DMS53 treated with DMSO at 0.1 percent for 48 hours (cell line): ENCODE measurements around the gene ANKRD34C.
"Not testable (repeated sequence)": the region's sequence is repeated elsewhere in the genome, so short reads cannot be mapped to it uniquely, and the experiment has no call there.

Experiments
- DNase-seq: peaks from one replicate; lab custom pipeline; 2025; ENCODE audit not compliant: unreplicated experiment; lab: John Stamatoyannopoulos, UW

ANKRD34C gene

GRCh38 chr15:79310985-79311900 is 28.7 kb downstream of the ANKRD34C start, which contains the start of gene TMED3:
Gene TMED3, plus strand, starts transcription at chr15:79311112. Its CDS starts 138 bp downstream, at chr15:79311250.
- peak; percentile 53 for DNase-seq

- no peak for DNase-seq
Measured at GRCh38 chr15:79311901-79312553, 29.5 kb downstream of the ANKRD34C start.

- no peak for DNase-seq
Measured at GRCh38 chr15:79314186-79314585, 31.7 kb downstream of the ANKRD34C start.

- no peak for DNase-seq
Measured at GRCh38 chr15:79314811-79315210, 32.3 kb downstream of the ANKRD34C start.

DNA sequence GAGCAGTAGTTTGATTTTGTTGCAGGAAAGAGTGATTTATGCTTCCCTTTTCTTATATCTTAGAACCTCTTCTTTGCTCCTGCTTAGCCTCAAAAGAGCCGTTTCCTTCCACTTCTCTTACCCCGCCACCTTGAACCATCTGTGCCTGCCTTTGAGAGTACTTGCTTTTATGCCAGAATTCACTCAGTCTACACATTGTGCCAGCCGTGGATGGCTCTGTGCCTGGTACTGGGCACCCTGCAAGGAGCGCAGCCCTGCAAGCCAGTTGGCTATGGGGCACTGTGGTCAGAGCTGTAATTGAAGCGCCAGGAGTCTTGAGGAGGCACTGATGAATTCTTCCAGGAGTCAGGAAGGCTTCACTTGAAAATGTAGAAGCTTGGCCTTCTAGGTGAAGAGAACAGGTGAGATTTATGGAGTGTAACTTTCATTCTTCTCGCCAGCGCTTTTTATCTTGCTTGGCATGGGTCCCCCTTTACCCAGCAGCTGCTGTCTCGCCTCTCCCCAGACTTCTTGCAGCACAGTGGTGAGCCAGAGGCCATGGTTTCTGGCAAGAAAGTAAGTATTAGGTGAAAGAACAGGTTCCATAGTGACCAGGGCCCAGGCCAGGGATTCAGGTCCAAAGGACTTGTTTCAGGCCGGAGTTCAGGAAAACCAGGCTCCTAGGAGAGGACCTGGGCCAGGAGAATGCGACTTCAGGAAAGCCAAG is 33.3 kb downstream of the ANKRD34C start:
- DNase-seq = no peak

DNA sequence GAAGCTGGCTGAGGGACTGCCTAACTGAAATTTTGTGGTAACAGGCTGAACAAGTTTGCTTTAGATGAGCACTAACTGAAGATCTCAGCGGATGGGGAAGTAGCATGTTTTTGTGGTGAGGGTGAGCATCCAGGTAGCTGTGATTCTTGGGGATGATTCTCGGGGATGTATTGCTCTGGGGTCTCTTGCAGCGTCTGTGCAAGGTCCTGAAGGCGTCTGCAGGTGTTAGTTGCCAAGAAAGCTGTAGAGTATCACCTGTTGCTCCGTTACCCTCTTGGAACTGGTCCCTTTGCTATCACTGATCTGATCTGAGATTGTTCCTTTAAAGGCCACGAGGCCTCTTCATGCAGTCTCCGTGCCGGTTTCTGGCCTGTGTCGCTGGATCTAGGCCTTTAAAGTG is 34.3 kb downstream of the ANKRD34C start:
- no peak for DNase-seq

DNA sequence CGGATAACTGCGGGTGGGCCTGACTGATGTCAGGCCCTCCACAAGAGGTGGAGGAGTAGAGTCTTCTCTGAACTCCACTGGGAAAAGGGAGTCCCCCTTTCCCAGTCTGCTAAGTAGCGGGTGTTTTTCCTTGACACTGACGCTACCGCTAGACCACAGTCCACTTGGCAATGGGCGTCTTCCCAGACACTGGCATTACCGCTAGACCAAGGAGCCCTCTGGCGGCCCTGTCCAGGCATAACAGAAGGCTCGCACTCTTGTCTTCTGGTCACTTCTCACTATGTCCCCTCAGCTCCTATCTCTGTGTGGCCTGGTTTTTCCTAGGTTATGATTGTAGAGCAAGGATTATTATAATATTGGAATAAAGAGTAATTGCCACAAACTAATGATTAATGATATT is 37.5 kb downstream of the ANKRD34C start:
- DNase-seq = not testable (repeated sequence)

- no peak for DNase-seq
Measured at GRCh38 chr15:79321876-79322275, 39.4 kb downstream of the ANKRD34C start.

- no peak for DNase-seq
Measured at GRCh38 chr15:79322306-79322705, 39.8 kb downstream of the ANKRD34C start.

GRCh38 chr15:79322945-79323344 is 40.4 kb downstream of the ANKRD34C start:
- no peak for DNase-seq

GRCh38 chr15:79329171-79329611 is 46.7 kb downstream of the ANKRD34C start:
- DNase-seq = no peak
